HG02571 (cell line): ENCODE results near the gene ARF1.

Experiments used
- ATAC-seq: cut with Tn5 transposase; IDR thresholded peaks from one replicate; pipeline ENCODE4 v1.9.1; 2021; ENCODE audit warnings: mild to moderate bottlenecking, moderate library complexity; ENCODE audit not compliant: unreplicated experiment

The ARF1 gene

GRCh38 chr1:228117335-228117734 is 34.8 kb downstream of the ARF1 start:
- ATAC-seq: no peak

- ATAC-seq: no peak
Measured at GRCh38 chr1:228118040-228118439, 35.5 kb downstream of the ARF1 start.

GRCh38 chr1:228120351-228120750 is 37.8 kb downstream of the ARF1 start:
- no peak for ATAC-seq

- no peak for ATAC-seq
Measured at GRCh38 chr1:228120857-228121489, 38.5 kb downstream of the ARF1 start.

GRCh38 chr1:228122921-228123441 is 40.5 kb downstream of the ARF1 start:
- ATAC-seq: no peak

GRCh38 chr1:228123505-228123904 is 41.0 kb downstream of the ARF1 start:
- no peak for ATAC-seq

- ATAC-seq: no peak
Measured at GRCh38 chr1:228125185-228125584, 42.7 kb downstream of the ARF1 start.

- no peak for ATAC-seq
Measured at GRCh38 chr1:228131766-228132165, 49.3 kb downstream of the ARF1 start.

GRCh38 chr1:228134591-228134990 is 52.1 kb downstream of the ARF1 start:
- ATAC-seq: no peak

- ATAC-seq: no peak
Measured at GRCh38 chr1:228136901-228137300, 54.4 kb downstream of the ARF1 start.

- no peak for ATAC-seq
Measured at GRCh38 chr1:228139406-228139930, 57.0 kb downstream of the ARF1 start.

- ATAC-seq: peak; percentile 90
Measured at GRCh38 chr1:228139931-228140723, 57.6 kb downstream of the ARF1 start, which contains the start of gene GUK1. TSS of gene GUK1 (plus strand) at chr1:228140279. CDS start at chr1:228140303, 24 bp downstream.

- no peak for ATAC-seq
Measured at GRCh38 chr1:228140724-228141225, 58.3 kb downstream of the ARF1 start.

- no peak for ATAC-seq
Measured at GRCh38 chr1:228141226-228142044, 58.9 kb downstream of the ARF1 start.

- no peak for ATAC-seq
Measured at GRCh38 chr1:228142155-228142691, 59.7 kb downstream of the ARF1 start.

- no peak for ATAC-seq
Measured at GRCh38 chr1:228142701-228143136, 60.2 kb downstream of the ARF1 start.

- no peak for ATAC-seq
Measured at GRCh38 chr1:228143480-228144192, 61.1 kb downstream of the ARF1 start.

GRCh38 chr1:228144193-228144992 is 61.9 kb downstream of the ARF1 start:
- no peak for ATAC-seq

GRCh38 chr1:228144993-228145343 is 62.5 kb downstream of the ARF1 start:
- ATAC-seq: no peak
